KMS-11 (cell line): ENCODE results near the gene CNTNAP5.

Experiments
- H2AFZ ChIP-seq: fragments of 200-600 bp; sonication (generic); 2 replicates; pipeline ENCODE4 v1.6.1; 2016; ENCODE audit warnings: antibody characterized with exemption, mixed run types, low read depth
- H3K27ac ChIP-seq: fragments of 200-600 bp; sonication (generic); 2 replicates; pipeline ENCODE4 v1.6.1; 2016; ENCODE audit warnings: mild to moderate bottlenecking, mixed run types
- H3K27me3 ChIP-seq: fragments of 200-600 bp; sonication (generic); 2 replicates; pipeline ENCODE4 v1.6.1; 2017; ENCODE audit warnings: mild to moderate bottlenecking, low read depth, mixed run types, moderate library complexity; ENCODE audit not compliant: insufficient read depth
- H3K36me3 ChIP-seq: fragments of 200-600 bp; sonication (generic); 2 replicates; pipeline ENCODE4 v1.6.1; 2017; ENCODE audit warnings: mild to moderate bottlenecking, mixed run types; ENCODE audit not compliant: insufficient read depth
- H3K4me1 ChIP-seq: fragments of 200-600 bp; sonication (generic); 2 replicates; pipeline ENCODE4 v1.6.1; 2016; ENCODE audit warnings: mild to moderate bottlenecking, low read depth, mixed run types; ENCODE audit not compliant: poor library complexity, severe bottlenecking
- H3K4me2 ChIP-seq: fragments of 200-600 bp; sonication (generic); 2 replicates; pipeline ENCODE4 v1.7.0; 2016; ENCODE audit warnings: mild to moderate bottlenecking, mixed run types
- H3K4me3 ChIP-seq: fragments of 200-600 bp; sonication (generic); IDR thresholded peaks from 2 replicates; pipeline ENCODE4 v1.6.1; 2017; ENCODE audit warnings: low read depth, low read length, mixed read lengths; ENCODE audit not compliant: insufficient read depth
- H3K79me2 ChIP-seq: fragments of 200-600 bp; sonication (generic); 2 replicates; pipeline ENCODE4 v1.6.1; 2016; ENCODE audit warnings: low read depth, mixed run types; ENCODE audit not compliant: insufficient read depth
- H3K9ac ChIP-seq: fragments of 200-600 bp; sonication (generic); 2 replicates; pipeline ENCODE4 v1.6.1; 2016; ENCODE audit warnings: mild to moderate bottlenecking, mixed run types
- H4K20me1 ChIP-seq: fragments of 200-600 bp; sonication (generic); 2 replicates; pipeline ENCODE4 v1.6.1; 2016; ENCODE audit warnings: mild to moderate bottlenecking, mixed run types; ENCODE audit not compliant: insufficient read depth
- CTCF ChIP-seq: fragments of 200-600 bp; sonication (generic); conservative IDR thresholded peaks from 2 replicates; pipeline ENCODE4 v1.6.1; 2017; ENCODE audit warnings: low read depth, mild to moderate bottlenecking, antibody characterized with exemption, low read length, moderate library complexity, mixed read lengths

Gene CNTNAP5

GRCh38 chr2:124035001-124035400 lies 9.9 kb downstream of the CNTNAP5 start:
- no peak overlapping the region for H3K4me3 ChIP-seq
- no peaks in the 10 kb centered on the region for H3K36me3 ChIP-seq
- H4K20me1 ChIP-seq: no peaks in the 10 kb centered on the region
- H3K9ac ChIP-seq: no peak overlapping the region
- no peak overlapping the region for H2AFZ ChIP-seq
- no peaks in the 10 kb centered on the region for H3K4me1 ChIP-seq
- no peak overlapping the region for H3K4me2 ChIP-seq
- no peaks in the 10 kb centered on the region for H3K27me3 ChIP-seq
- H3K79me2 ChIP-seq: no peaks in the 10 kb centered on the region
- TF ChIP-seq CTCF: no peak
- no peak overlapping the region for H3K27ac ChIP-seq

- Histone ChIP-seq H3K27me3 (no peaks in the 10 kb centered on the region), H3K79me2 (no peaks in the 10 kb centered on the region), H2AFZ (no peak overlapping the region), H3K36me3 (no peaks in the 10 kb centered on the region), H3K4me3 (no peak overlapping the region), H3K4me1 (no peaks in the 10 kb centered on the region), H4K20me1 (no peaks in the 10 kb centered on the region), H3K4me2 (no peak overlapping the region), H3K9ac (no peak overlapping the region), H3K27ac (no peak overlapping the region)
- no peak for TF ChIP-seq CTCF
Measured at GRCh38 chr2:124039032-124039431, 13.9 kb downstream of the CNTNAP5 start.

GRCh38 chr2:124039762-124040291 lies 14.7 kb downstream of the CNTNAP5 start:
- no peaks in the 10 kb centered on the region for H4K20me1 ChIP-seq
- TF ChIP-seq CTCF: no peak
- no peaks in the 10 kb centered on the region for H3K79me2 ChIP-seq
- no peaks in the 10 kb centered on the region for H3K27me3 ChIP-seq
- no peak overlapping the region for H3K4me3 ChIP-seq
- H3K36me3 ChIP-seq: no peaks in the 10 kb centered on the region
- H3K4me2 ChIP-seq: no peak overlapping the region
- H2AFZ ChIP-seq: no peak overlapping the region
- H3K9ac ChIP-seq: no peak overlapping the region
- H3K4me1 ChIP-seq: no peaks in the 10 kb centered on the region
- no peak overlapping the region for H3K27ac ChIP-seq

- H3K9ac ChIP-seq: no peak overlapping the region
- H4K20me1 ChIP-seq: no peaks in the 10 kb centered on the region
- H3K36me3 ChIP-seq: no peaks in the 10 kb centered on the region
- H3K27ac ChIP-seq: no peak overlapping the region
- no peak overlapping the region for H3K4me3 ChIP-seq
- TF ChIP-seq CTCF: no peak
- no peak overlapping the region for H2AFZ ChIP-seq
- no peaks in the 10 kb centered on the region for H3K4me1 ChIP-seq
- no peak overlapping the region for H3K4me2 ChIP-seq
- H3K79me2 ChIP-seq: no peaks in the 10 kb centered on the region
- no peaks in the 10 kb centered on the region for H3K27me3 ChIP-seq
Measured at GRCh38 chr2:124045894-124046293, 20.8 kb downstream of the CNTNAP5 start.

- Histone ChIP-seq H3K79me2 (no peaks in the 10 kb centered on the region), H3K27me3 (no peaks in the 10 kb centered on the region), H3K27ac (no peak overlapping the region), H3K4me2 (no peak overlapping the region), H3K36me3 (no peaks in the 10 kb centered on the region), H2AFZ (no peak overlapping the region), H4K20me1 (no peaks in the 10 kb centered on the region), H3K4me1 (no peaks in the 10 kb centered on the region), H3K4me3 (no peak overlapping the region), H3K9ac (no peak overlapping the region)
- TF ChIP-seq CTCF: no peak
Measured at GRCh38 chr2:124046332-124046731, 21.2 kb downstream of the CNTNAP5 start.
